ENCODE results near the gene NUB1.

The NUB1 gene

GRCh38 chr7:151316896-151317295 lies 24.7 kb upstream of the NUB1 start:
- ChIA-PET POLR2A (no interaction called here), CTCF (interaction anchor here (0.9 to 7.7 kb wide), 18 partner anchors 9 to 466 kb away, joined by 3 to 191 read pairs (median 14); partner anchors contain the start of gene NUB1)
- no peak for DNase-seq (ENCODE audit: low read depth, low spot score)
- TF ChIP-seq, protein P1, sequence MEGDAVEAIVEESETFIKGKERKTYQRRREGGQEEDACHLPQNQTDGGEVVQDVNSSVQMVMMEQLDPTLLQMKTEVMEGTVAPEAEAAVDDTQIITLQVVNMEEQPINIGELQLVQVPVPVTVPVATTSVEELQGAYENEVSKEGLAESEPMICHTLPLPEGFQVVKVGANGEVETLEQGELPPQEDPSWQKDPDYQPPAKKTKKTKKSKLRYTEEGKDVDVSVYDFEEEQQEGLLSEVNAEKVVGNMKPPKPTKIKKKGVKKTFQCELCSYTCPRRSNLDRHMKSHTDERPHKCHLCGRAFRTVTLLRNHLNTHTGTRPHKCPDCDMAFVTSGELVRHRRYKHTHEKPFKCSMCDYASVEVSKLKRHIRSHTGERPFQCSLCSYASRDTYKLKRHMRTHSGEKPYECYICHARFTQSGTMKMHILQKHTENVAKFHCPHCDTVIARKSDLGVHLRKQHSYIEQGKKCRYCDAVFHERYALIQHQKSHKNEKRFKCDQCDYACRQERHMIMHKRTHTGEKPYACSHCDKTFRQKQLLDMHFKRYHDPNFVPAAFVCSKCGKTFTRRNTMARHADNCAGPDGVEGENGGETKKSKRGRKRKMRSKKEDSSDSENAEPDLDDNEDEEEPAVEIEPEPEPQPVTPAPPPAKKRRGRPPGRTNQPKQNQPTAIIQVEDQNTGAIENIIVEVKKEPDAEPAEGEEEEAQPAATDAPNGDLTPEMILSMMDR (IDR thresholded peaks at IDR 0.05; ENCODE audit: insufficient read depth, low read length, missing control alignments) = no peak
- H3K4me3 ChIP-seq (ENCODE audit: low read depth, low read length) = no peak overlapping the region

DNA sequence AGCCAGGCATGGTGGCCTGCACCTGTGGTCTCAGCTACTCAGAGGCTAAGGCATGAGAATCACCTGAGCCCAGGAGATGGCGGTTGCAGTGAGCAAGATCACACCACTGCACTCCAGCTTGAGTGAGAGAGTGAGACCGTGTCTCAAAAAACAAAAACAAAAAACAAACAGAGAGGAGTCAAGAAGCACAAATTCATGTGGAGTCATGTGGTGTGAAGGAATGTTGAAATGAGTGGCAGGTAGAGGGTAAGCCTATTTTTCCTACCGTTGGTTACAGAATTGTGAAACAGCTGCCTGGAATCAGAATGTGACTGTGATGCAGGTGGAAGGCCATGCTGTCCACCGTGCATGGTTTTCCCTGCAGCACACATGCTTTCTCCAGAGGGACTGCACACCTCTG lies 23.7 kb upstream of the NUB1 start:
- no peak overlapping the region for H3K4me3 ChIP-seq (ENCODE audit: low read depth, low read length)
- no peak for DNase-seq (ENCODE audit: low read depth, low spot score)
- ChIA-PET CTCF (interaction anchor here (0.6 to 7.7 kb wide), 13 partner anchors 8 to 442 kb away, joined by 3 to 191 read pairs (median 5); partner anchors contain the start of gene NUB1), POLR2A (no interaction called here)
- TF ChIP-seq, protein P1 (IDR thresholded peaks at IDR 0.05; ENCODE audit: insufficient read depth, low read length, missing control alignments) = no peak

- ChIA-PET CTCF (interaction anchor here (0.9 to 7.7 kb wide), 6 partner anchors 11 to 128 kb away, joined by 3 to 191 read pairs (median 6); partner anchors contain the start of gene NUB1), POLR2A (no interaction called here)
- TF ChIP-seq, protein P1 (IDR thresholded peaks at IDR 0.05; ENCODE audit: insufficient read depth, low read length, missing control alignments) = no peak
- no peak overlapping the region for H3K4me3 ChIP-seq (ENCODE audit: low read depth, low read length)
- DNase-seq (ENCODE audit: low read depth, low spot score) = no peak
Observed at GRCh38 chr7:151319189-151319588, 22.4 kb upstream of the NUB1 start.

DNA sequence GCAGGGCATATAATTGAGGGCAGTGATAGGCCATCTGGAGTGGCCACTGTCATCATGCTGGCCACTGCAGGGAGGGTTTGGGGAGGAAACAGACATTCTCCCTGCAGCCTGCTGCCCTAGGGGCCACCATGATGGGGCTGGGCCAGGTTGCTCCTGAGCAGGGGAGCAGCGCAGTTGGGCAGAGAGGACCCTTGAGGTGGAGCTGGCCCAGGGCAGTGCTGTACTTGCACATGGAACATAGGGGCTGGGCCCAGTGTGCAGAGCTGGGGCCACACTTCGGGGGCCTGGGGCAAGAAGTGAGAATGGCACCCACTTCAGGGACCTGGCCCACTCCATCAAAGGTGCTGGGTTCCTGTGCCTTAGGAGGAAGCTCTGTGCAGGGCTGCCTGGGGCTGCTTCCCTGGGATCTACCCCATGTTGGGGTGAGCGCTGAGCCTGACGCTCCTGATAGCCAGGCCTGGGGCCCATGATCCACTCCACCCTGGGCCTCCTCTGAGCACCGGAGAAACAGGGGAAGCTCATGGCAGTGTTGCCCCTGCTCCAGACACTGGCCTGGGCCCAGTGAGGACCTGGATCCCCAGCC lies 21.3 kb upstream of the NUB1 start:
- POLR2A ChIA-PET = no interaction called here
- H3K4me3 ChIP-seq (ENCODE audit: low read depth, low read length) = no peak overlapping the region
- DNase-seq (ENCODE audit: low read depth, low spot score) = no peak
- TF ChIP-seq, protein P1 (IDR thresholded peaks at IDR 0.05; ENCODE audit: insufficient read depth, low read length, missing control alignments) = no peak
- CTCF ChIA-PET = interaction anchor here (0.7 to 7.7 kb wide), 7 partner anchors 10 to 32 kb away, joined by 3 to 191 read pairs (median 6); partner anchors contain the start of gene NUB1

GRCh38 chr7:151321341-151321740 lies 20.3 kb upstream of the NUB1 start:
- POLR2A ChIA-PET = no interaction called here
- DNase-seq (ENCODE audit: low read depth, low spot score) = no peak
- TF ChIP-seq, protein P1 (IDR thresholded peaks at IDR 0.05; ENCODE audit: insufficient read depth, low read length, missing control alignments) = no peak
- CTCF ChIA-PET = interaction anchor here (1.0 to 7.7 kb wide), 7 partner anchors 10 to 31 kb away, joined by 3 to 191 read pairs (median 5); no protein-coding TSS in a partner anchor
- no peak overlapping the region for H3K4me3 ChIP-seq (ENCODE audit: low read depth, low read length)

DNA sequence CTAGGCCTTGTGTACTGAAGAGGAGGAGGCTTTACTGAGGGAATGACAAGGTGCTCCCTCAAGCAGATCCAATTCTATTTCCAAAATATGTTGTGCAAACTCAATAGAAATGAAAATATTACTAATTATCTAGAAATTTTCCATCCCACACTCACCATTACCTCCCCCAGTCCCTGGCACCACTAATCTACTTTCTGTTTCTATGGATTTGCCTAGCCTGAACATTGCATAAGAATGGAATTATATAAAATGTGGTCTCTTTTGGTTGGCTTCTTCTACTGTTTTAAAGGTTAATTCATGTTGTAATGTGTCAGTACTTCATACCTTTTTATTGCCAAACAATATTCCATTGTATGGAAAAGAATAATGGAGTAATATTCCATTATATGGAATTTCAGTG lies 18.7 kb upstream of the NUB1 start:
- TF ChIP-seq, protein P1 (IDR thresholded peaks at IDR 0.05; ENCODE audit: insufficient read depth, low read length, missing control alignments) = no peak
- DNase-seq (ENCODE audit: low read depth, low spot score) = no peak
- CTCF ChIA-PET = interaction anchor here (0.8 to 6.1 kb wide), 4 partner anchors 7 to 16 kb away, joined by 3 to 104 read pairs (median 4); no protein-coding TSS in a partner anchor
- no peak overlapping the region for H3K4me3 ChIP-seq (ENCODE audit: low read depth, low read length)
- POLR2A ChIA-PET = no interaction called here
